ENCODE results near the gene POLD3.

DNA sequence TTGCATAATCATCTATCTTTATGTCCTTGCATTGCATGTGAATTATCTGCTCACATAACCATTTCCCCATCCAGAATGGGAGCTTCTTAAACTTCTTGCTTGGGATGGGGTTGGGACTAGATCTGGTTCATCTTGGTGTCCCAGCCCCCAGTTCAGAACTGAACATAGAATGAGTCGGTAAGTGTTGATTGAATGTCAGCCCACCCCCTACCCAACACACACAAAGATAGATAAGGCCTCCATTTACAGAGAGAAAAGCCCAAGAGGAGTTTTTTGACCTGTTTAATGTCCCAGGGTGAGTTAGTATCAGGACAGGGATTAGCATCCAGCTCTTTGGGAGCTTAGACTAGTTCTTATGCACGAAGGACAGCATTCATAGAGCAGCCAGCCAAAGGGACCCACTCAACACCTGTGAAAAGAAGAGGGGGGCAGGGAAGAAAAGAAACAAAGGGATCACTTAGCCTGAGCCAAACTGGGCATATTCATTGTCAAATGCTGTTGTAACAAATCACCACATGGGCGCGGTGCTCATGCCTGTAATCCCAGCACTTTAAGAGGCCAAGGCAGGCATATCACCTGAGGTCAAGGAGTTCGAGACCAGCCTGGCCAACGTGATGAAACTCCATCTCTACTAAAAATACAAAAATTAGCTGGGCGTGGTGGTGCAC lies 81.4 kb downstream of the POLD3 start:
- no peak for TF ChIP-seq POLR2A (IDR thresholded peaks at IDR 0.05)
- TF ChIP-seq, protein P1, sequence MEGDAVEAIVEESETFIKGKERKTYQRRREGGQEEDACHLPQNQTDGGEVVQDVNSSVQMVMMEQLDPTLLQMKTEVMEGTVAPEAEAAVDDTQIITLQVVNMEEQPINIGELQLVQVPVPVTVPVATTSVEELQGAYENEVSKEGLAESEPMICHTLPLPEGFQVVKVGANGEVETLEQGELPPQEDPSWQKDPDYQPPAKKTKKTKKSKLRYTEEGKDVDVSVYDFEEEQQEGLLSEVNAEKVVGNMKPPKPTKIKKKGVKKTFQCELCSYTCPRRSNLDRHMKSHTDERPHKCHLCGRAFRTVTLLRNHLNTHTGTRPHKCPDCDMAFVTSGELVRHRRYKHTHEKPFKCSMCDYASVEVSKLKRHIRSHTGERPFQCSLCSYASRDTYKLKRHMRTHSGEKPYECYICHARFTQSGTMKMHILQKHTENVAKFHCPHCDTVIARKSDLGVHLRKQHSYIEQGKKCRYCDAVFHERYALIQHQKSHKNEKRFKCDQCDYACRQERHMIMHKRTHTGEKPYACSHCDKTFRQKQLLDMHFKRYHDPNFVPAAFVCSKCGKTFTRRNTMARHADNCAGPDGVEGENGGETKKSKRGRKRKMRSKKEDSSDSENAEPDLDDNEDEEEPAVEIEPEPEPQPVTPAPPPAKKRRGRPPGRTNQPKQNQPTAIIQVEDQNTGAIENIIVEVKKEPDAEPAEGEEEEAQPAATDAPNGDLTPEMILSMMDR (IDR thresholded peaks at IDR 0.05) = no peak

All from esophagus squamous epithelium (tissue), 4 donors.